Measurements from ENCODE around the gene DELE1. TPM values are rescaled to one million over a fixed set of nuclear protein-coding genes. Genes with fewer than 3 reads are reported as not detected.
"Not testable (repeated sequence)": the region's sequence is repeated elsewhere in the genome, so short reads cannot be mapped to it uniquely, and the experiment has no call there.

Gene DELE1
- total RNA-seq, 1 experiment from 2014 or later: 81.5 TPM

GRCh38 chr5:141889282-141889871, 34.3 kb upstream of the DELE1 start (continued):
- TF ChIP-seq AFF4 (CRISPR knock-in tag; IDR thresholded peaks at IDR 0.05; ENCODE audit: borderline replicate concordance): no peak
- TF ChIP-seq CBFB (CRISPR knock-in tag; IDR thresholded peaks at IDR 0.05; ENCODE audit: low read depth): no peak
- TF ChIP-seq CREM (CRISPR knock-in tag; IDR thresholded peaks at IDR 0.05): no peak
- no peak for TF ChIP-seq ELF4 (CRISPR knock-in tag; IDR thresholded peaks at IDR 0.05; ENCODE audit: low read depth)
- TF ChIP-seq E2F5 (CRISPR knock-in tag; IDR thresholded peaks at IDR 0.05): no peak
- no peak for TF ChIP-seq SOX15 (CRISPR knock-in tag; IDR thresholded peaks at IDR 0.05)
- no peak for TF ChIP-seq EMX1 (CRISPR knock-in tag; IDR thresholded peaks at IDR 0.05)
- no peak for TF ChIP-seq ZSCAN18 (CRISPR knock-in tag; IDR thresholded peaks at IDR 0.05)
- TF ChIP-seq HMGXB4 (CRISPR knock-in tag; IDR thresholded peaks at IDR 0.05): no peak
- TF ChIP-seq RORB (CRISPR knock-in tag; IDR thresholded peaks at IDR 0.05): no peak
- no peak for TF ChIP-seq KAT7 (CRISPR knock-in tag; IDR thresholded peaks at IDR 0.05; ENCODE audit: borderline replicate concordance)

- DNase-seq (ENCODE audit: low spot score); H3K9me3 Mint-ChIP-seq; H3K27me3 Mint-ChIP-seq (ENCODE audit: low read depth); H3K36me3 Mint-ChIP-seq; H3K27ac Mint-ChIP-seq; ATAC-seq; H3K4me3 Mint-ChIP-seq; H3K4me1 Mint-ChIP-seq: not testable (repeated sequence)
- POLR2A ChIA-PET: interaction anchor here (0.7 kb wide), 1 partner anchor 120 kb away, joined by 3 read pairs; no protein-coding TSS in a partner anchor
- CTCF ChIA-PET: interaction anchor here (0.6 to 3.5 kb wide), 8 partner anchors 9 to 503 kb away, joined by 3 to 30 read pairs (median 6); partner anchors contain the start of genes DELE1, PCDH1 and PCDHGB4
Measured at GRCh38 chr5:141890429-141890828, 33.2 kb upstream of the DELE1 start.

GRCh38 chr5:141897425-141897824, 26.2 kb upstream of the DELE1 start:
- CTCF ChIA-PET: interaction anchor here (1.1 kb wide), 1 partner anchor 18 kb away, joined by 4 read pairs; no protein-coding TSS in a partner anchor
- Mint-ChIP-seq H3K4me1 (peaks cover 2% of the 10 kb centered on the region; the same call in 1 of the 2 replicates), H3K27me3 (ENCODE audit: low read depth) (no peaks in the 10 kb centered on the region), H3K27ac (no peak overlapping the region), H3K36me3 (peaks cover 2% of the 10 kb centered on the region; the same call in 1 of the 2 replicates), H3K4me3 (no peak overlapping the region), H3K9me3 (peaks cover 14% of the 10 kb centered on the region; the same call in 1 of the 2 replicates)
- no peak for ATAC-seq
- DNase-seq (ENCODE audit: low spot score): no peak
- POLR2A ChIA-PET: no interaction called here
- TF ChIP-seq ERG (CRISPR knock-in tag; IDR thresholded peaks at IDR 0.05) (no peak), KAT7 (CRISPR knock-in tag; IDR thresholded peaks at IDR 0.05; ENCODE audit: borderline replicate concordance) (no peak), MAX (CRISPR knock-in tag; IDR thresholded peaks at IDR 0.05) (no peak), GRHL2 (CRISPR knock-in tag; IDR thresholded peaks at IDR 0.05; ENCODE audit: insufficient replicate concordance, severe bottlenecking) (no peak), ZNF671 (CRISPR knock-in tag; IDR thresholded peaks at IDR 0.05) (no peak), NR3C1 (CRISPR knock-in tag; conservative IDR thresholded peaks at IDR 0.05; ENCODE audit: low read depth) (no peak), RORB (CRISPR knock-in tag; IDR thresholded peaks at IDR 0.05) (no peak), CDX4 (CRISPR knock-in tag; IDR thresholded peaks at IDR 0.05; ENCODE audit: borderline replicate concordance) (no peak), FOXJ3 (CRISPR knock-in tag; IDR thresholded peaks at IDR 0.05; ENCODE audit: borderline replicate concordance) (no peak), STAT6 (CRISPR knock-in tag; conservative IDR thresholded peaks at IDR 0.05; ENCODE audit: low read depth) (no peak)
